IMR-90 (cell line): Measurements from ENCODE around the gene NCKAP5L. TPM values are rescaled to one million over a fixed set of nuclear protein-coding genes. Genes with fewer than 3 reads are reported as not detected.

Experiments
- ATAC-seq: fragments of 200-7000 bp; cut with Tn5 transposase; 2 replicates; pipeline ENCODE4 v1.9.1; 2020; ENCODE audit warnings: low read depth, mild to moderate bottlenecking, moderate library complexity
- BruUV-seq: library from RNA; stranded (reverse); fragments of 400-500 nt; replicated peaks from 2 replicates; lab custom pipeline; 2021; lab: Mats Ljungman, UMichigan
- CTCF ChIA-PET: fragments of 300-600 bp; formaldehyde crosslinking; extraction: SDS; loops from one replicate; lab custom pipeline; 2021; ENCODE audit warnings: antibody characterized with exemption; lab: Yijun Ruan, JAX
- POLR2A ChIA-PET: fragments of 300-600 bp; sonication (Branson Sonifier 250); formaldehyde crosslinking; loops from one replicate; lab custom pipeline; 2022; ENCODE audit warnings: antibody characterized with exemption; ENCODE audit not compliant: unreplicated experiment; lab: Charles Lee
- DNase-seq: peaks from one replicate; pipeline ENCODE4 v3.0.0; 2013
- H2AFZ ChIP-seq: replicated peaks from 2 replicates; pipeline ENCODE3; 2013; ENCODE audit warnings: low read length, mild to moderate bottlenecking; ENCODE audit not compliant: poor library complexity
- H2AK5ac ChIP-seq: 2 replicates; pipeline ENCODE4 v1.6.1; 2013; ENCODE audit warnings: low read depth, low read length, inconsistent platforms
- H2AK9ac ChIP-seq: replicated peaks from 2 replicates; pipeline ENCODE3; 2013; ENCODE audit warnings: mild to moderate bottlenecking, low read depth, low read length, moderate library complexity; ENCODE audit not compliant: poor library complexity
- H2BK120ac ChIP-seq: 2 replicates; pipeline ENCODE4 v1.6.1; 2013; ENCODE audit warnings: low read depth, low read length, inconsistent platforms
- H2BK15ac ChIP-seq: 3 replicates; pipeline ENCODE4 v1.6.1; 2013; ENCODE audit warnings: low read depth, low read length, inconsistent platforms
- H2BK20ac ChIP-seq: 2 replicates; pipeline ENCODE4 v1.6.1; 2013; ENCODE audit warnings: low read depth, mild to moderate bottlenecking, inconsistent platforms, low read length, moderate library complexity
- H2BK5ac ChIP-seq: 2 replicates; pipeline ENCODE4 v1.6.1; 2013; ENCODE audit warnings: mild to moderate bottlenecking, low read depth, low read length, inconsistent platforms; ENCODE audit not compliant: poor library complexity, severe bottlenecking
- H3K14ac ChIP-seq: replicated peaks from 2 replicates; pipeline ENCODE4 v1.6.1; 2013; ENCODE audit warnings: low read depth, low read length, inconsistent platforms
- H3K18ac ChIP-seq: 2 replicates; pipeline ENCODE4 v1.6.1; 2013; ENCODE audit warnings: low read depth, low read length, control low read depth
- H3K23ac ChIP-seq: 2 replicates; pipeline ENCODE4 v1.6.1; 2013; ENCODE audit warnings: low read depth, low read length, inconsistent platforms
- H3K27ac ChIP-seq: 2 replicates; pipeline ENCODE4 v1.5.1; 2013; ENCODE audit warnings: mild to moderate bottlenecking, control low read depth, low read length; ENCODE audit not compliant: insufficient read depth
- H3K27me3 ChIP-seq: 2 replicates; pipeline ENCODE4 v1.6.1; 2013; ENCODE audit warnings: low read length; ENCODE audit not compliant: control insufficient read depth, insufficient read depth
- H3K36me3 ChIP-seq: 2 replicates; pipeline ENCODE4 v1.6.1; 2013; ENCODE audit warnings: low read length, mixed read lengths; ENCODE audit not compliant: control insufficient read depth, insufficient read depth
- H3K4ac ChIP-seq: 2 replicates; pipeline ENCODE4 v1.6.1; 2013; ENCODE audit warnings: low read depth, low read length, inconsistent platforms
- H3K4me1 ChIP-seq: 2 replicates; pipeline ENCODE4 v1.6.1; 2013; ENCODE audit warnings: low read length, mixed read lengths; ENCODE audit not compliant: control insufficient read depth, insufficient read depth
- H3K4me2 ChIP-seq: 2 replicates; pipeline ENCODE4 v1.6.1; 2013; ENCODE audit warnings: low read depth, mild to moderate bottlenecking, control low read depth, low read length, moderate library complexity
- H3K4me3 ChIP-seq: 2 replicates; pipeline ENCODE4 v1.5.1; 2013; ENCODE audit warnings: low read depth, mild to moderate bottlenecking, control low read depth, low read length, moderate library complexity; ENCODE audit not compliant: insufficient read depth
- H3K56ac ChIP-seq: 2 replicates; pipeline ENCODE4 v1.6.1; 2013; ENCODE audit warnings: low read length, inconsistent platforms; ENCODE audit not compliant: insufficient read depth; ENCODE audit errors: extremely low read depth
- H3K79me1 ChIP-seq, 2 experiments: 2 replicates each; pipeline ENCODE4 v1.6.1; 2013; ENCODE audit warnings: low read length in 2 of 2, inconsistent platforms in 1 of 2, low read depth in 1 of 2
- H3K9ac ChIP-seq: 2 replicates; pipeline ENCODE4 v1.6.1; 2013; ENCODE audit warnings: low read depth, low read length, control low read depth
- H3K9me1 ChIP-seq: 2 replicates; pipeline ENCODE4 v1.6.1; 2013; ENCODE audit warnings: low read length, inconsistent platforms; ENCODE audit not compliant: insufficient read depth
- H3K9me3 ChIP-seq: 2 replicates; pipeline ENCODE4 v1.6.1; 2013; ENCODE audit warnings: low read length; ENCODE audit not compliant: control insufficient read depth, insufficient read depth
- H4K20me1 ChIP-seq: 2 replicates; pipeline ENCODE4 v1.6.1; 2013; ENCODE audit warnings: low read length, inconsistent platforms; ENCODE audit not compliant: insufficient read depth
- H4K5ac ChIP-seq: 2 replicates; pipeline ENCODE4 v1.6.1; 2013; ENCODE audit warnings: mild to moderate bottlenecking, low read depth, low read length, control low read depth
- H4K8ac ChIP-seq, 2 experiments: 2 replicates each; pipeline ENCODE4 v1.6.1; 2013; ENCODE audit warnings: low read depth in 2 of 2, low read length in 2 of 2, control low read depth in 1 of 2, inconsistent platforms in 1 of 2
- H4K91ac ChIP-seq: 2 replicates; pipeline ENCODE4 v1.6.1; 2013; ENCODE audit warnings: low read depth, low read length, inconsistent platforms; ENCODE audit not compliant: insufficient read depth
- CEBPB ChIP-seq: IDR thresholded peaks from 2 replicates; pipeline ENCODE4 v1.6.1; 2012; ENCODE audit warnings: low read depth, low read length, improper control_type of control experiment
- CTCF ChIP-seq: conservative IDR thresholded peaks from 2 replicates; pipeline ENCODE4 v1.5.1; 2012; ENCODE audit warnings: mild to moderate bottlenecking, low read depth, low read length, improper control_type of control experiment
- ELK1 ChIP-seq: fragments of 150-350 bp; IDR thresholded peaks from 2 replicates; pipeline ENCODE4 v1.6.1; 2016; ENCODE audit warnings: low read depth, mild to moderate bottlenecking, low read length, moderate library complexity, borderline replicate concordance
- MXI1 ChIP-seq: IDR thresholded peaks from 2 replicates; pipeline ENCODE4 v1.6.1; 2012; ENCODE audit warnings: low read depth, mild to moderate bottlenecking, low read length, moderate library complexity, borderline replicate concordance
- NFE2L2 ChIP-seq: fragments of 150-350 bp; IDR thresholded peaks from 2 replicates; pipeline ENCODE4 v1.6.1; 2016; ENCODE audit warnings: low read depth, mild to moderate bottlenecking, low read length
- RAD21 ChIP-seq: IDR thresholded peaks from 2 replicates; pipeline ENCODE4 v1.6.1; 2012; ENCODE audit warnings: low read length, improper control_type of control experiment
- WGBS, 2 experiments: methylation state at CpG; one replicate each; pipeline versions ENCODE4 v1.1.5 to v1.1.7; 2013; ENCODE audit warnings: missing lambda C conversion rate in 2 of 2; ENCODE audit not compliant: insufficient read length in 1 of 2; ENCODE audit errors: extremely low coverage in 2 of 2; 5-methylcytosine and 5-hydroxymethylcytosine counted together
- dilution Hi-C: fragments of 300-500 bp; cut with HindIII; formaldehyde crosslinking; loops from one replicate; pipeline ENCODE4 v1.14.3; 2018; ENCODE audit warnings: low sequenced_read_pairs; ENCODE audit not compliant: unreplicated experiment
- in situ Hi-C: fragments of 300-500 bp; cut with MboI; formaldehyde crosslinking; loops from 3 replicates; pipeline ENCODE4 v1.14.3; 2019; ENCODE audit warnings: low sequenced_read_pairs, inconsistent platforms, mixed read lengths
- intact Hi-C: fragments of 100-400 bp; cut with micrococcal nuclease; formaldehyde crosslinking; loops from 2 replicates; pipeline ENCODE4 v1.10.0; 2022
- polyA plus RNA-seq, 3 experiments: library from polyadenylated mRNA; depleted of rRNA; stranded (reverse); fragments of >200 nt; gene quantifications; 2 replicates each; pipeline ENCODE4 v1.2.3, GENCODE V29; 2012; ENCODE audit warnings: low replicate concordance in 1 of 3
- total RNA-seq: library from RNA; depleted of rRNA; stranded (reverse); fragments of >200 nt; gene quantifications from 2 replicates; pipeline ENCODE4 v1.2.3, GENCODE V29; 2012

Gene NCKAP5L
- total and polyA plus RNA-seq, 2 of the 4 experiments (the other 2 are of a cell fraction) = 6.1 to 14.4 TPM

GRCh38 chr12:49796155-49796554 lies 32.1 kb downstream of the NCKAP5L start:
- no peak overlapping the region for H3K9ac ChIP-seq
- ATAC-seq (no peak), DNase-seq (no peak)
- H2BK5ac ChIP-seq = no peak overlapping the region
- H2BK20ac ChIP-seq = no peak overlapping the region
- intact Hi-C loops (no loop called here), dilution Hi-C loops (no loop called here), in situ Hi-C loops (no loop called here)
- CTCF ChIA-PET = no interaction called here
- no peaks in the 10 kb centered on the region for H3K4me1 ChIP-seq
- WGBS, 2 experiments = 100% methylated on average over 1 of the region's 12 CpGs; no CpG with 5 or more reads in 1 of the 2 experiments
- no peak overlapping the region for H3K4ac ChIP-seq
- H3K9me3 ChIP-seq = no peaks in the 10 kb centered on the region
- H3K27me3 ChIP-seq = no peaks in the 10 kb centered on the region
- no peak overlapping the region for H3K23ac ChIP-seq
- H3K18ac ChIP-seq = no peak overlapping the region
- H2AK5ac ChIP-seq = no peak overlapping the region
- no peak overlapping the region for H2AK9ac ChIP-seq
- no peak overlapping the region for H4K91ac ChIP-seq
- H2BK120ac ChIP-seq = no peak overlapping the region
- no peak overlapping the region for H4K8ac ChIP-seq
- peaks cover 8% of the 10 kb centered on the region; the same call in 1 of the 2 replicates for H4K20me1 ChIP-seq
- TF ChIP-seq NFE2L2 (no peak), CEBPB (no peak), RAD21 (no peak), ELK1 (no peak), CTCF (no peak), MXI1 (no peak)
- H3K36me3 ChIP-seq = peaks cover 77% of the 10 kb centered on the region
- no peak overlapping the region for H2BK15ac ChIP-seq
- H3K27ac ChIP-seq = no peak overlapping the region
- no peak overlapping the region for H3K4me3 ChIP-seq
- BruUV-seq = no TSS peak
- no peak overlapping the region for H3K4me2 ChIP-seq
- H3K56ac ChIP-seq = no peak overlapping the region
- 0 out of 4 replicates have a peak, but pooled peaks cover 0 to 5% of the 10 kb centered on the region in 2 experiments for H3K79me1 ChIP-seq
- H2AFZ ChIP-seq = no peak overlapping the region
- no peak overlapping the region for H4K5ac ChIP-seq
- H3K9me1 ChIP-seq = no peaks in the 10 kb centered on the region; the same call in 1 of the 2 replicates
- no peak overlapping the region for H3K14ac ChIP-seq
- POLR2A ChIA-PET = no interaction called here
